Renal pelvis (tissue), 12 donors: Measurements from ENCODE around the gene TRMT2A. TPM values are rescaled to one million over a fixed set of nuclear protein-coding genes. Genes with fewer than 3 reads are reported as not detected.
"Not testable (repeated sequence)": the region's sequence is repeated elsewhere in the genome, so short reads cannot be mapped to it uniquely, and the experiment has no call there.

Source experiments
- DNase-seq: peaks from one replicate; pipeline ENCODE4 v3.0.0-alpha.2; 2013
- long read RNA-seq, 16 experiments: transcript quantifications; one replicate each; lab custom pipeline, GENCODE V29; 2026
- polyA plus RNA-seq, 3 donors: library from polyadenylated mRNA; unstranded; fragments of 120-200 nt; gene quantifications; one replicate each; pipeline ENCODE4 v1.2.1, GENCODE V29; 2013; ENCODE audit not compliant: insufficient read length in 3 of 3

The TRMT2A gene, protein sequence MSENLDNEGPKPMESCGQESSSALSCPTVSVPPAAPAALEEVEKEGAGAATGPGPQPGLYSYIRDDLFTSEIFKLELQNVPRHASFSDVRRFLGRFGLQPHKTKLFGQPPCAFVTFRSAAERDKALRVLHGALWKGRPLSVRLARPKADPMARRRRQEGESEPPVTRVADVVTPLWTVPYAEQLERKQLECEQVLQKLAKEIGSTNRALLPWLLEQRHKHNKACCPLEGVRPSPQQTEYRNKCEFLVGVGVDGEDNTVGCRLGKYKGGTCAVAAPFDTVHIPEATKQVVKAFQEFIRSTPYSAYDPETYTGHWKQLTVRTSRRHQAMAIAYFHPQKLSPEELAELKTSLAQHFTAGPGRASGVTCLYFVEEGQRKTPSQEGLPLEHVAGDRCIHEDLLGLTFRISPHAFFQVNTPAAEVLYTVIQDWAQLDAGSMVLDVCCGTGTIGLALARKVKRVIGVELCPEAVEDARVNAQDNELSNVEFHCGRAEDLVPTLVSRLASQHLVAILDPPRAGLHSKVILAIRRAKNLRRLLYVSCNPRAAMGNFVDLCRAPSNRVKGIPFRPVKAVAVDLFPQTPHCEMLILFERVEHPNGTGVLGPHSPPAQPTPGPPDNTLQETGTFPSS
- polyA plus RNA-seq, result 10 to 100 TPM; 53.3 to 60.7 (median 59.2) TPM
- long read RNA-seq, donor 1, transcript TRMT2A-201 (12 exons, 2,964 nt), result major isoform, 5 of 6 reads
- long read RNA-seq, donor 1, partial matches to known transcripts, result 0 of 6 reads
- long read RNA-seq, donor 1, other reads (novel, unspliced or antisense), result 0 of 6 reads
- long read RNA-seq, donor 2, transcript TRMT2A-201 (12 exons, 2,964 nt), result major isoform, 6 of 12 reads
- long read RNA-seq, donor 2, partial matches to known transcripts, result 5 of 12 reads
- long read RNA-seq, donor 2, other reads (novel, unspliced or antisense), result 0 of 12 reads
- long read RNA-seq, donor 3, partial matches to known transcripts, result 0 of 8 reads
- long read RNA-seq, donor 3, other reads (novel, unspliced or antisense), result 0 of 8 reads
- long read RNA-seq, donor 4, transcript TRMT2A-201 (12 exons, 2,964 nt), result major isoform, 6 of 16 reads
- long read RNA-seq, donor 4, partial matches to known transcripts, result 6 of 16 reads
- long read RNA-seq, donor 4, other reads (novel, unspliced or antisense), result 0 of 16 reads
- long read RNA-seq, donor 5, partial matches to known transcripts, result 0 of 2 reads
- long read RNA-seq, donor 5, other reads (novel, unspliced or antisense), result 0 of 2 reads
- long read RNA-seq, donor 6, partial matches to known transcripts, result 5 of 11 reads
- long read RNA-seq, donor 6, other reads (novel, unspliced or antisense), result 0 of 11 reads
- long read RNA-seq, donor 7, partial matches to known transcripts, result 6 of 10 reads
- long read RNA-seq, donor 7, other reads (novel, unspliced or antisense), result 0 of 10 reads
- long read RNA-seq, donor 8, partial matches to known transcripts, result 0 of 4 reads
- long read RNA-seq, donor 8, other reads (novel, unspliced or antisense), result 0 of 4 reads
- long read RNA-seq, donor 9, partial matches to known transcripts, result 6 of 10 reads
- long read RNA-seq, donor 9, other reads (novel, unspliced or antisense), result 0 of 10 reads
- long read RNA-seq, donor 10, partial matches to known transcripts, result 5 of 10 reads
- long read RNA-seq, donor 10, other reads (novel, unspliced or antisense), result 0 of 10 reads
- long read RNA-seq, donor 11, partial matches to known transcripts, result 0 of 3 reads
- long read RNA-seq, donor 11, other reads (novel, unspliced or antisense), result 0 of 3 reads
- long read RNA-seq, donor 12, partial matches to known transcripts, result 6 of 15 reads
- long read RNA-seq, donor 12, other reads (novel, unspliced or antisense), result 0 of 15 reads
- long read RNA-seq, donor 13, partial matches to known transcripts, result 171 of 291 reads
- long read RNA-seq, donor 13, other reads (novel, unspliced or antisense), result 118 of 291 reads
- long read RNA-seq, donor 14, partial matches to known transcripts, result 370 of 617 reads
- long read RNA-seq, donor 14, other reads (novel, unspliced or antisense), result 240 of 617 reads
- long read RNA-seq, donor 15, partial matches to known transcripts, result 5 of 15 reads
- long read RNA-seq, donor 15, other reads (novel, unspliced or antisense), result 0 of 15 reads
- long read RNA-seq, donor 16, transcript TRMT2A-210 (4 exons, 943 nt), result major isoform, 5 of 19 reads
- long read RNA-seq, donor 16, partial matches to known transcripts, result 7 of 19 reads
- long read RNA-seq, donor 16, other reads (novel, unspliced or antisense), result 0 of 19 reads

- DNase-seq, result peak; percentile 98
Observed at GRCh38 chr22:20116951-20117632, at the start of gene TRMT2A. TRMT2A (minus strand) TSS chr22:20117226; CDS start chr22:20116906, 320 bp downstream.

DNA sequence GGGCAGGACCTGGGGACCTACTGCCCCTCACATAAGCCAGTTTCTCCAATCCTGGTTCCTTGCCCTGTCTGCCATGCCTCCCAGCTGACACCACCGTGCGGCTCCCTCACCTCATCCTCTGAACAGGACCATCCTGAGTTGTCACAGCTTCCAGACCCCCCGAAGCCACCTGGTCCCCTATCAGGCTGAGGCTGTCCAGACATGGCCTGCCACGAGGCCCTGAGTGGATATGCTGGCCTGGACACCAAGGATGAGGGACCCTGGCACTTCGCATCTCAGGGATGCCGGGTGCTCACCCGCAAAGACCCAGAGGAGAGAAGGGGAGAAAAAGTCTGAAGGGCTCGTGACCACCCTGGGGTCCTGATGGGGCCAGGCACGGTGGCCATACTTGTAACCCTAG, 49.7 kb upstream of the TRMT2A start:
- no peak for DNase-seq

- no peak for DNase-seq
Observed at GRCh38 chr22:20165913-20166312, 48.9 kb upstream of the TRMT2A start.

DNA sequence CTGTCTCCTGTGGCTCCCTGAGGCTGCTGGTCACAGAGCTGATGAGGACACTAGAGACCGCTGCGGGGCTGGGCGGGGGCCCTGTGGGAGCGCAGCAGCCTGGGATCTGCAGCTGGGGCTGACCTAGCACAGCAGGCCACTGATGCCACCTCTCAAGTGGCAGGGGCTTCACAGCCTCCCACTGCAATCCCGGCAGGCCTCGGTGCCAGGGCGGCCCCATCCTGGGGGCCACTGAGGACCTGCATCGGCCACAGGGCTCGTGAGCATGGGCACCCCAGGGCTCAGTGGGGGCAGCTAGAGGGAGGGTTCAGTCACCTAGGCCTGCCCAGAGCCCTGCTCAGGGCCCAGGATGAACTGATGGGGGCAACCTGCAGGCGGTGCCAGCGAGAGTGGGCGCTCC, 48.4 kb upstream of the TRMT2A start:
- DNase-seq, result no peak

DNA sequence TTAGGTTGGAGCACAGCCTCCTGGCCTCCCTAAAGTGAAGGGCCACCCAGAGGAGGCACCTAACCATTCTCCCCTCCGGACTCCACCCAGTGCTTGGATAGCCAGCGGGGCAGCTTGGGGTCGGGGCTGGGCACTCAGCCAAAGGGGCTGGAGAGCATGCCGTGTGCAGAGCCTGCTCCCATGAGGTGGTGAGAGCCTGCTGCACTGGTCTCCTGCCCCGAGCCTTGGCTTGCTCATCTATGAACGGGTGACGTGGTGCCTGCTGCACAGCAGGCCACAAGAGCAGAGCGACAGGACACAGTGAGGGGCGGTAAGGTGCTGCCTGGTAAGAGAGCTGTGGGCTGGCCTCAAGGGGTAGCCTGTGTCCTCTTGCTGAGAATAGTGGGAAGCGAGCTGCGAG, 47.8 kb upstream of the TRMT2A start:
- no peak for DNase-seq

DNA sequence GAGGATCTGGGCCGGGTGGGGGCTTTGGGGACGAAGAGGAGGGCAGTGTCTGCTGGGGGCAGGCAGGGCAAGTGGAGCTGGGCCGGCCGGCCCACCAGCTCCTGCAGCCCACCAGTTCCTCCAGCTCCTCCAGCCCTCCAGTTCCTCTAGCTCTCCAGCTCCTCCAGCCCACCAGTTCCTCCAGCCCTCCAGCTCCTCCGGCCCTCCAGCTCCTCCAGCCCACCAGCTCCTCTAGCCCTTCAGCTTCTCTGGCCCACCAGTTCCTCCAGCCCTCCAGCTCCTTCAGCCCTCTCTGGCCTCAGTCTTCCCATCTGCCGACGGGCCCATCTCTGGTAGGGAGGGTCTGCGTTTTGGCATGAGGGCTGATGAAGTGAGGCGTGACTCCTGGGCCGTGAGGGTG, 43.0 kb upstream of the TRMT2A start:
- DNase-seq, result no peak

DNA sequence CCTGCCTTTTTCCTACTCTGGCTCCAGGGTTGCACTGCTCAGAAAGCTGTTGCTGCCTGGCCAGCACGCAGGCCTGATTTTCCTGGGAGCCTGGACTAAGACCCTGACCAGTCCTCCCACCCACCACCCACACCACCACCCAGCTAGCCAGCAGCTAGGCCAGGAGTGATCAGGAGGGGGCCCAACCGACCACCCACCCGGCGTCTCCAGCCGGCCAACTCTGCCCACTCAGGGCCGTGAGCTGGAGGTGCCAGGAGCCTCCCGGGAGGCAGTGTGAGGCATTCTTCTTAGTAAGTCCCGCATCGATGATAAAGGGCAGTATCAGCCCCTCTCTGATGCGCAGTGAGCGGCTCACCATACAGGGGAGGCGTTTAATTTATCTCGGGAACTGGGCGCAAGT, 42.5 kb upstream of the TRMT2A start:
- DNase-seq, result not testable (repeated sequence)

GRCh38 chr22:20159076-20159475, 42.0 kb upstream of the TRMT2A start:
- no peak for DNase-seq

- DNase-seq, result no peak
Observed at GRCh38 chr22:20158391-20159036, 41.5 kb upstream of the TRMT2A start.

DNA sequence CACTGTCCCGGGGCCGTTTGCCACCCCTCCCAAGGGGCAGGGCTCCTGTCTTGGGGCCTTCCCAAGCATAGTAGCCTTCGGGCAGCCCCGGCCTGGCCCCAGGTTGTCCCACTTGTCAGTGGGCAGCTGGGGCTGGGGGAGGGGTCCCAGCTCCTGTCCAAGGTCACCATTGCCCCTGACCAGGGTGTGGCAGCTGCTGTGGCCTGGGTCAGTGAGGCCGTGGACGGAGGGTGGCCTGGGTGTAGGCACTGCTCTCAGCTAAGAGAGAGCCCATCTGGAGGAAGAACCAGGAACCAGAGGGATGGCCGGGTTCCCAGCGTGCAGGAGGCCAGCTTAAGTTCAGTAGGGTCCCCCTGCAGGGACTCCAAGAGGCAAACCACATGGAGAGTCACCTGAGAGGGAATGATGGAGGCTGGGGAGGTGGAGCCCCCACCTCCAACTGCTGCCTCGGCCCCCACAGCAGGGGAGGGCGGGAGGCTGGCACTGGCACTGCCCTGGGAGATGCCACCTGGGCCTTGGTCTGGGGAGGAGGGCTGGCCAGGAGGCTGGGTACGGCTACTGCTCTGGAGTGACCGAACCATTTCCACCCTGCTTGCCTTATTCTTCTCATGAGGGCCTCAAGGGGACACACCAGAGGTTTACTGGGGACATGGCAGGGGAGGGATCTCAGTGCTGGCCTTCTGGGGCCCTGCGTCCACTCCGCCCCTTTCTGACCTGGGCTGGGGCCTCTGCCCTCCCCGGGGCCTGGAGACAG, 40.6 kb upstream of the TRMT2A start:
- DNase-seq, result no peak

DNA sequence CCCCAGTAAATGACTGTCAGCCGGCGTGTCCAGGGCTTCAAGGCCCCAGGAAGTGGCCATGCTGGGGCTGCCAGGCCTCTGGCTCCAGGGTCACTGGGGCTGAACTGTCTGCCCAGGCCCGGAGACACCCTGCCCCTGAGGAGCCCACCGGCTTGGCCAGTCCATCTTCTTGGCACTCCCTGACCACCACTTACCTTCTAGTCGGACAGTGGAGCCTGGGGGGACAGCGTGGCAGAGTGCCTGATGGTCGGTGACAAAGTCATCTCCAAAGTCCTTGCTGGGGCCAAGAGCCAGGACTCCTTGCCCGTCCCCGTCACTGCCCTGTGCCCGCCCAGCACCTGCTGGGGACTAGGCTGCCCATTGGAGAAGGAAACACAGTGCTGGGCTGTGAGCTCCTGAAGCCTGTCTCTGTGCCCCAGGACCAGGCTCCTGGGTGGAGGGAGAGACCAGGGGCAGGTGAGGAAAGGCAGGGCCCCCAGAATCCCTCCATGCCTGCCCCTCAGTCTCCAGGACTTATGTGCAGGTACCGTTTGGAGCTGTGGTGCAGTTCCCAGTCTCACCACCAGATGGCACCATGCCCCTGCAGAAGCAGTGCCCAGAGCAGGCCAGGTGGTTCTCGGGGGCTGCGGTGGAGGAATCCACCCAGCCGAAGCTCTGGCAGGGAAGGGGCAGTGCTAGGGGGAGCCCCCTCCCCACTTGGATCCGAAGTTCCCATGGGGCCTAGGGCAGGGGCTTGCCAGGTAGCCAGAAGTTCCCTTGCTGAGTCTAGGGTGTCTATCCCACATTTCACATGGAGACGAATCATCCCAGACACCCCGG, 39.8 kb upstream of the TRMT2A start:
- peak; percentile 62 for DNase-seq

GRCh38 chr22:20156042-20156389, 39.0 kb upstream of the TRMT2A start:
- DNase-seq, result no peak

DNA sequence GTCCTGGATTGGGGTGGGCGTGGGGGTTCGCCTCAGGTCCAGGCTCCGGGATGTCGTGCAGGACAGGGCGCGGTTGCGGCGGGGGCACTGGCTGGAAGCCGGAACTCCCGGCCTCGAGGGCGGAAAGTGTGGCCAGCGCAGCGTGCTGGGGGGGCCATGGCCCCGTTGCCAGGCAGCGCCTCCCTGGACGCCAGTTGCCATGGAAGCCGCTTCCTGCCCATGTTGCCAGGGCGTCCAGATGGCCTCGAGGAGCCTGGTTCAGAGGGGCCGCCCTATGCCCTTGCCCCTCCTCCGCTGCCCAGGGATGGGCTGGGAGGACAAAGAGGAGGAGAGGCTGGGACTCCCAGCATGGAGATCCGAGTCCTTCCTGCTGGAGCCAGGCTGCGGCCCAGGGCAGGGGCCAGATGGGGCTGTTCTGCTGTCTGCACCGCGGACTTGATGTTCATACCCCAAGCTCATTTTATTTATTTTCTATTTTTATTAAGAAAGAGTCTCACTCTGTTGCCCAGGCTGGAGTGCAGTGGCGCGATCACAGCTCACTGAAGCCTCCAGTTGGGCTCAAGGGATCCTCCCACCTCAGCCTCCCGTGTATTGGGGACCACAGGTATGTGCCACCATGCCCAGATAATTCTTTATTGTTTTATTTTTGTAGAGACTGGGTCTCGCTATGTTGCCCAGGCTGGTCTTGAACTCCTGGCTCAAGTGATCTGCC, 38.5 kb upstream of the TRMT2A start:
- DNase-seq, result no peak

GRCh38 chr22:20154602-20155187, 37.7 kb upstream of the TRMT2A start:
- DNase-seq, result no peak

DNA sequence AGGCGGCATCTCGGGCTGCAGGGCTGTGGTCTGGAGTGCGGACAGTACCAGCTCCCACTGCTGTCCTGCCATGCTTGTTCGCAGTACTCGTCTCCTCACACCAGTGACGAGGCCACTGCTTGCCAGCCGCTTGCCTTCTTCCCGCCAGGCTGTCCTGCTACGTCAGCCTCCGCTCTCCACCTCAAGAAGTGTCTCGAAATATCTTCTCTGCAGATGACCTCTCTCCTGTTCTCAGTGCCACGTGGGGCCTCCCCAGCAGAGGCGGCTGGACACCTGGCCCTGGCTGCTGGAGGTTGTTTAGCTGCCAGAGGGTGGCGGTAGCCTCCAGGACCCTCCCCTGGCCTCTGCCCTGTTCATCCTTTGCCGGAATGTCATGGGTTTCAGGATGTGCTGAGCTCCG, 36.9 kb upstream of the TRMT2A start:
- DNase-seq, result no peak

DNA sequence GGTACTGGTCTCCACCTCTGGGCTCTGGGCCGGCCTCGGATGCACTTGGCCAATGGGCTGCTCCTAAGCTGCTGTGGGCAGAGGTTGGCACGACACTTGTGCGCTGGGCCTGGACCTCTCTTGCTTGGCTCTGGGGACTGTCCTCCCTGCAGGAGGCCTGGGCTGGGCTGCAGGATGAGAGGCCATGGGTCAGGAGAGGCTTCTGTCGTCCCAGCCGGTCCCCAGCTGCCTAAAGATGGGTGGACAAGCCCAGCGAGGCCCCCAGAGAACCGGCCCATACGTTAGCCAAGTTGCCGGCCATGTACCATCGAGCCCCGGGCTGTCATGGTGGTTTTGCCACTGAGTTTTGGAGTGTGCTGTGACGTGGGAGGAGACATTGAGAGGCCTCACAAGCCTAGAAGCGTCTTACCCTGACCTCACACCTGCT, 35.5 kb upstream of the TRMT2A start:
- DNase-seq, result no peak
